ENCODE data around the gene HTR6. TPM values are rescaled to one million over a fixed set of nuclear protein-coding genes. Genes with fewer than 3 reads are reported as not detected.

Gene HTR6
- polyA plus RNA-seq, 1 donor from 2014 or later = not detected

Other genes starting within 250 kb of the HTR6 start
- 159 and 182 TPM in 2 replicates for gene CAPZB, start 179.3 kb upstream of the HTR6 start, polyA plus RNA-seq
- gene NBL1, start 20.6 kb upstream of the HTR6 start, polyA plus RNA-seq = 9.9 and 22.4 TPM in 2 replicates
- not detected in 2 replicates for gene TMCO4, start 135.0 kb downstream of the HTR6 start, polyA plus RNA-seq
- not detected in 2 replicates for gene RNF186, start 150.4 kb downstream of the HTR6 start, polyA plus RNA-seq
- 21.3 and 24.0 TPM in 2 replicates for gene OTUD3, start 217.5 kb downstream of the HTR6 start, polyA plus RNA-seq

Data from neural cell (in vitro differentiated cells).